Stimulated activated CD4-positive, alpha-beta T cell treated with anti-CD3 and anti-CD28 coated beads, Interleukin-12 subunit alpha, Interleukin-12 subunit beta, amount 100 ng/mL, for 48 hours (primary cell): Measurements from ENCODE around the gene MOGAT3.
A peak's percentile ranks its signal among the peaks of the same experiment; 100 is the strongest.

Experiments
- DNase-seq, 3 donors: peaks; one replicate each; pipeline ENCODE4 v3.0.0-alpha.2; 2020; ENCODE audit warnings: low read depth in 2 of 3, low spot score in 1 of 3

The MOGAT3 gene, protein sequence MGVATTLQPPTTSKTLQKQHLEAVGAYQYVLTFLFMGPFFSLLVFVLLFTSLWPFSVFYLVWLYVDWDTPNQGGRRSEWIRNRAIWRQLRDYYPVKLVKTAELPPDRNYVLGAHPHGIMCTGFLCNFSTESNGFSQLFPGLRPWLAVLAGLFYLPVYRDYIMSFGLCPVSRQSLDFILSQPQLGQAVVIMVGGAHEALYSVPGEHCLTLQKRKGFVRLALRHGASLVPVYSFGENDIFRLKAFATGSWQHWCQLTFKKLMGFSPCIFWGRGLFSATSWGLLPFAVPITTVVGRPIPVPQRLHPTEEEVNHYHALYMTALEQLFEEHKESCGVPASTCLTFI

GRCh38 chr7:101200862-101201599, at the start of gene MOGAT3:
Gene MOGAT3, minus strand, starts transcription at chr7:101201036. Its CDS starts 182 bp downstream, at chr7:101200854.
- no peak for DNase-seq

DNA sequence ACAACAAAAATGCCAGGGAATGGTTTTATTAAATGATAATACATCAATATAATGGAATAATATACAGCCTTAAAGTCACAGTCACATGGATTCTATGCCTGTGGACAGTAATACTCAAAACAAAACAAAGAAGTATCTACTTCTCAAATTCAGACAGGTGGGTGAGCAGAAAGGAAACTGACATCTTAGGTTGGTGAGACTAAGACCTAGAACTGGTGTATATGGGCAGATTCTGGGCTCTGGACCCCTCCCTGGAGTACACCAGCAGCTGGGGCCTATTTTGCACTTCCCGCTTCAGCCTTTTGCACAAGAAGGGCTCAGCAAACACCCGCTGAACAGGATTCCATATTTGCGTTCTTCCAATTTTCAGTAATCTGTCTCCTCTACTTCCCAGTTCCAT, 49.5 kb upstream of the MOGAT3 start:
- DNase-seq = no peak

DNA sequence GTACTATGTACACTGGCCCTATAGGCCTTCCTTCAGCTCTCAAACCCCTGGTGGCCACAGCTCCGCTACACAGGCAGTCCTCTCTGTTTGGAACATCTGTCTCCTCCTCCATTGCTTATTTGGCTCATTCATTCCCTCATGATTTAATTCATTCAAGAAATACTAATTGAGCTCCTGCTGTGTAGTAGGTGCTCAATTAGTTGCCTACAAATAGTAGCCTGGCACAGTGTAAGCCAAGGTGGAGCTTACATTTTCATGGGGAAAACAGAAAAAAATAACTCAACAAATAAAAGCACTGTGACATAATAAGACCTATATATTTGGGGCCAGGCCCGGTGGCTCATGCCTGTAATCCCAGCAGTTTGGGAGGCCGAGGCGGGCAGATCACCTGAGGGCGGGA, 47.4 kb upstream of the MOGAT3 start:
- no peak for DNase-seq

DNA sequence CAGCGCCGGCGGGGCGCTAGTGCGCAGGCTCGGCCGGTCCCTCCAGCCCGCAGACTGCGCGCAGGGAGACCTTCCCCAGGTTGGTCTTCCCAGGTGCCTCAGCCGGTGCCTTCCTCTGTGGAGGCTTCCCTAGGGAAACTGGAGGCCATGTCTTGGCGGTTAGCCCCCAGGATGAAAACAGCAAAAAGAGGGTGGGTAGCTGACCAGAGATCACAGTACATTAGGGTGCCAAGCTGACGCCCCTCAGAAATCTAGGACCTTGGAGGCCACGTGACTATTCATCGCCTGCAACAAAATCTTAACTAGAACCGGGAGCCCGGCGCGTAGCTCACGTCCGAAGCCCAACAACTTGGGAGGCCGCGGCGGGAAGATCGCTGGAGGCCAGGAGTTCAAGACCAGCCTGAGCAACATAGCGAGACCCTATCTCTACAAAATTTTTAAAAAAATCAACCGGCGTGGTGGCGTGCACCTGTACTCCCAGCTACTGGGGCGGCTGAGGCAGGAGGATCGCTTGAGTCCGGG, 44.4 kb upstream of the MOGAT3 start:
- DNase-seq = no peak

GRCh38 chr7:101244375-101245146, 43.7 kb upstream of the MOGAT3 start, which contains the start of gene FIS1:
Gene FIS1, minus strand, starts transcription at chr7:101245081. Its CDS starts 77 bp downstream, at chr7:101245004.
- peak; percentile 87 to 94 (median 87) for DNase-seq

DNA sequence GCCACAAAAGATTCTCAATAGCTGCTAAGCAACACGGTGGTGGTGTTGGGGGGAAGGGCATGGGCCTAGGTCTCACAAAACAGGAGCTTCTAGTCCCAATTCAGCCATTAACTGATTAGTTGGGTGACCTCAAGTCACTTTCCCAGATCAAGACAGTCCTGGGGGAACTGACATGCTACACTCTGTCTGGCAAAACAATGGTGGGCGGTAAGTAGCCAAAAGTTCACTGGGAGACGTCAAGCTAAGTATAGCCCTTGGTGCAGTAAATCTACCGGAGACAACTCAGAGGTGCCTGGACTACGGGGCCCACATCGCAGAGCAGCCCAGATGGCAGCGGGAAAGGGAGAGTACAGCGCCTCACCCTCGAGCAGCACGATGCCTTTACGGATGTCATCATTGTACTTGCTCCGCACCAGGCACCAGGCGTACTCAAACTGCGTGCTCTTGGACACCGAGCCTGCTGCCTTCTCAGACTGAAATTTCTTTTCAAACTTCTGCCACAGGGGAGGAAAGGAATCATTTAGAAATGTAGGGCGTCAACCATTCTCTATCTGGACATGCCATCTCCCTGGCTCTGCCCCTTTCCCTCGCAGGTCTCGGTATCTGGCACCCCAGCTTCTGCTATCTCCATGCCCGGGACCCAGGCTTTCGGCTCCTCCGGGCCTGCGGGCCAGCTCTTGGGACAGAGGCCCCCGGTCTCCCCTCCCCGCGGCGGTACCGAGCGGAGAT, 43.0 kb upstream of the MOGAT3 start:
- DNase-seq = no peak

GRCh38 chr7:101241443-101242349, 40.9 kb upstream of the MOGAT3 start:
- DNase-seq = no peak

DNA sequence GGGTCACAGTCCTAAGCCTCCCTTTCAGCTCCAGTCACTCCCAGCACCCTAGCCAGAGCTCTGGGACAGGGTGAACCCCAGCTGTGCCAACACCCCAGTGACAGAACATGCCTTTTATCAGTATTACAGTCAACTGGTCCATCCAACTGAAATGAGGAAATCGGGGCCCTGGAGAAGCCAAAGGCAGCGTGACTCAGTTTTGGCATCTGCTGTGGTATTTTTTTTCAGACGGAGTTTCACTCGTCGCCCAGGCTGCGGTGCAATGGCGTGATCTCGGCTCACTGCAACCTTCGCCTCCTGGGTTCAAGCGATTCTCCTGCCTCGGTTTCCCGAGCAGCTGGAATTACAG, 40.2 kb upstream of the MOGAT3 start:
- no peak for DNase-seq

GRCh38 chr7:101240226-101241014, 39.6 kb upstream of the MOGAT3 start:
- DNase-seq = no peak

GRCh38 chr7:101239951-101240220, 39.0 kb upstream of the MOGAT3 start:
- no peak for DNase-seq

GRCh38 chr7:101239191-101239950, 38.5 kb upstream of the MOGAT3 start:
- no peak for DNase-seq

DNA sequence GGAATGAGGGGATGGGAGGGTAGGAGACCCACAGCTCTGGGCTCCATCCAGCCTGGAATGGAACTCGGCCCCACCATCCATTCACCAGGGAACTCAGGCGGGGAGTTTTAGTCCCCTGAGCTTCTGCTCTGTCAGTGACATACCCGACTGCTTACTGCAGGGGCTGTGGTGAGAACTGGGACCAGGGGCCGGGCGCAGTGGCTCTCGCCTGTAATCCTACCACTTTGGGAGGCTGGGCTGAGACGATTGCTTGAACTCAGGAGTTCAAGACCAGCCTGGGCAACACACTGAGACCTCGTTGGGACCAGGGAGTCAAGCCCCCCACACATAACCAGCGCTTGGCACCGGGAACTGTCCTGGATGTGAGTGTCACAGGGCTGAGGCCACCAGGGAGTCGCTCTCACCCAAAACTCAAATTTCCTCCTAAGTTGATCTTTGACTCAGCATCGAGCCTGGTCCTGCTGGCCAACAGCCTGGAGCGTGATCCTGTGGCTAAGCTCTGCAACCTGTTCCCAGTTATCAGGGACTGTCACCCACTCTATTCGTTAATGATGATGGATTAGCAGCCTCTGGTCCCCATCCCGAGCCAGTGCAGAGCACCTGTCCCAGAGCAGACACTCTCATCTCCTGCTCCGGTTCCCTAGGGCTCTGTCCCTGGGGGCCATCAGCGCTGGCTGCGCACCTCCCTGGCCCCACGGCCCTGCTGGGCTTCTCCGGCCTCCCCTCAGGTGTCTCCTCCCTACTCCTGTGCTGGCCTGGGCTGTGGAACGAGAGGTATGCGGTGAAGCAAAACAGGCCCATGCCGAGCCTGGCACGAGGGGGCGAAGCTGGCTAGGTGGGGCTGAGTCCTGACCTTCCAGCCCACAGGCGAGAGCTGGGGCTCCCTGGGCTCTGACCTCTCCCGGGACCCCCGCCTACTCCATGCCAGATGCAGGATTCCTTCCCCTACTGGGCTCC, 37.7 kb upstream of the MOGAT3 start:
- no peak for DNase-seq

- DNase-seq = no peak
Measured at GRCh38 chr7:101237206-101238067, 36.6 kb upstream of the MOGAT3 start, which contains the start of gene CLDN15. Gene CLDN15, minus strand, starts transcription at chr7:101237802. Its CDS starts 221 bp downstream, at chr7:101237581.

- no peak for DNase-seq
Measured at GRCh38 chr7:101236292-101236835, 35.5 kb upstream of the MOGAT3 start.

DNA sequence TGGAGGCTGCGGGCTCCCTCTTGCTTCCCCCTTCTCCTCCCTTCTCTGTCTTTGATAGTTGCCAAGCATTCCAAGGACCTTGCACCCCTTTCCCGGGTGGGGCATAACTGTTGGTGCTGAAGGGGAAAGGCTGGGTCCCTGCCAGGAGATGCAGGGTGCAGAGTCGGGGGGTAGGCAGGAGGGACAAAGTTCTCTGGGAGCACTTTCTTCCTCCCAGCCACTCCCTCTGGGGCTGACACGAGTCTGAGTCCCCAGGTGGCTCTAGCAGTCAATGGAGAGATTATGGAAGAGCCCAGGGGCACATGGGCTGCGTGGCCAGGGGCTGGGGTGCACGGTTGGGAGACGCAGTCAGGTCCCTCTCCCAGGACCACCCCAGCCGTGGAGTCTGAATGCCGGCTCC, 34.7 kb upstream of the MOGAT3 start:
- no peak for DNase-seq

DNA sequence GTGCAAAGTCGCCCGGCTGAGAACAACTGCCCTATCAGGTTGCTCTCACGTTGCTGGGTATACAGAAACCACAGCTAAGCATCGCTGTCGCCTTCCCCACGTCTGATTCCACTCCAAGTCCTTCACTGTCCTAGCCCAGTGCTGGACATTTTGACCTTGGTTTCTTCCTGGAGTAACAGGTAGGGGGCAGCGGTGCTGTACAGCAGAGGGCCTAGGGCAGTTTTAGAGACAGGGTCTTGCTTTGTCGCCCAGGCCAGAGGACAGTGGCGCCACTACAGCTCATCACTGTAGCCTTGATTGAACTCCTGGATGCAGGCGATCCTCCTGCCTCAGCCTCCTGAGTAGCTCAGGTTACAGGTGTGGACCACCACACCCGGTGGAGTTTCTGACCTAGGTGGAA, 34.2 kb upstream of the MOGAT3 start:
- DNase-seq = no peak
